NT2/D1 (cell line): ENCODE measurements around the gene CELF5.
"Not testable (repeated sequence)": the region's sequence is repeated elsewhere in the genome, so short reads cannot be mapped to it uniquely, and the experiment has no call there.

ENCODE experiments used
- SUZ12 ChIP-seq: IDR thresholded peaks from 2 replicates; pipeline ENCODE4 v1.6.1; 2011; ENCODE audit not compliant: insufficient read length, insufficient read depth; ENCODE audit errors: extremely low read depth
- YY1 ChIP-seq: IDR thresholded peaks from 2 replicates; pipeline ENCODE4 v1.6.1; 2011; ENCODE audit not compliant: insufficient read length, insufficient read depth
- ZNF274 ChIP-seq: IDR thresholded peaks from 2 replicates; pipeline ENCODE4 v1.6.1; 2011; ENCODE audit warnings: mild to moderate bottlenecking, low read depth, low read length

DNA sequence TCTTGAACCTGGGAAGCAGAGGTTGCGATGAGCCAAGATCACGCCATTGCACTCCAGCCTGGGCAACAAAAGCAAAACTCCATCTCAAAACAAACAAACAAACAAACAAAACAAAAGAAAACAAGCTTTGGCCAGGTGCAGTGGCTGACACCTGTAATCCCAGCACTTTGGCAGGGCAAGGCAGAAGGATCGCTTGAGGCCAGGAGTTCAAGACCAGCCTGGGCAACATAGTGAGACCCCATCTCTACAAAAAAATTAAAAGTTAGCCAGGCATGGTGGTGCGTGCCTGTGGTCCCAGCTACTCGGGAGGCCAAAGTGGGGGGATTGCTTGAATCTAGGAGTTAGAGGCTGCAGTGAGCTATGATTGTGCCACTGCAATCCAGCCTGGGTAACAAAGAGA is 64.0 kb downstream of the CELF5 start:
- not testable (repeated sequence) for TF ChIP-seq YY1, ZNF274, SUZ12
